Thyroid gland (tissue), 4 donors: ENCODE results near the gene TASP1. TPM values are rescaled to one million over a fixed set of nuclear protein-coding genes. Genes with fewer than 3 reads are reported as not detected.

Experiments
- DNase-seq, 2 donors: peaks; one replicate each; pipeline ENCODE4 v3.0.0-alpha.2; 2019
- H3K27ac ChIP-seq, 3 donors: fragments of 200-600 bp; sonication (generic); 1 replicate in 2 of 3; 2 replicates in 1 of 3; pipeline ENCODE4 v1.5.1; 2016 to 2019; ENCODE audit warnings: mild to moderate bottlenecking in 1 of 3, moderate library complexity in 1 of 3
- H3K27me3 ChIP-seq: fragments of 200-600 bp; sonication (generic); one replicate; pipeline ENCODE4 v1.5.1; 2019
- H3K36me3 ChIP-seq, 2 donors: fragments of 200-600 bp; sonication (generic); one replicate each; pipeline ENCODE4 v1.5.1; 2016 to 2019
- H3K4me1 ChIP-seq, 2 donors: fragments of 200-600 bp; sonication (generic); one replicate each; pipeline ENCODE4 v1.5.1; 2017 to 2019
- H3K4me3 ChIP-seq, 3 donors: fragments of 200-600 bp; sonication (generic); replicated peaks in 1 of 3; 1 replicate in 2 of 3; 2 replicates in 1 of 3; pipeline ENCODE4 v1.5.1; 2016; ENCODE audit warnings: mild to moderate bottlenecking in 1 of 3
- H3K9me3 ChIP-seq: fragments of 200-600 bp; sonication (generic); one replicate; pipeline ENCODE4 v1.5.1; 2017
- CTCF ChIP-seq, 6 experiments: fragments of 200-600 bp in 3 of 6; fragments of 450-650 bp in 3 of 6; sonication (generic) in 3 of 6; IDR thresholded peaks; one replicate each; pipeline ENCODE4 v1.5.1; 2016 to 2019; ENCODE audit warnings: antibody characterized with exemption in 6 of 6, mild to moderate bottlenecking in 2 of 6, inconsistent platforms in 1 of 6, moderate library complexity in 1 of 6
- POLR2A ChIP-seq, 2 donors: fragments of 450-650 bp; IDR thresholded peaks; one replicate each; pipeline ENCODE4 v1.6.1; 2017; ENCODE audit warnings: antibody characterized with exemption in 2 of 2, mild to moderate bottlenecking in 2 of 2, moderate library complexity in 1 of 2
- WGBS, 2 donors: methylation state at CpG; one replicate each; pipeline ENCODE4 v1.1.5; 2017; 5-methylcytosine and 5-hydroxymethylcytosine counted together
- intact Hi-C: fragments of 100-400 bp; cut with DNase I; formaldehyde crosslinking; loops from one replicate; pipeline ENCODE4 v1.15.1; 2023
- total RNA-seq, 4 donors: library from RNA; depleted of rRNA; stranded (reverse); fragments of >200 nt; gene quantifications; one replicate each; pipeline ENCODE4 v1.2.3, GENCODE V29; 2016

TASP1 gene
- total RNA-seq, 4 donors from 2014 or later: 16.4 to 31.2 (median 23.9) TPM

GRCh38 chr20:13517831-13518230, 120.9 kb downstream of the TASP1 start:
- Histone ChIP-seq H3K4me3 (no peak overlapping the region), H3K27me3 (no peaks in the 10 kb centered on the region), H3K9me3 (no peaks in the 10 kb centered on the region), H3K27ac (no peak overlapping the region), H3K4me1 (no peaks in the 10 kb centered on the region), H3K36me3 (no peaks in the 10 kb centered on the region)
- TF ChIP-seq CTCF (IDR thresholded peaks at IDR 0.05) (no peak), POLR2A (IDR thresholded peaks at IDR 0.05) (no peak)
- intact Hi-C loops: no loop called here
- DNase-seq: no peak

GRCh38 chr20:13515796-13516558, 122.8 kb downstream of the TASP1 start:
- TF ChIP-seq POLR2A (IDR thresholded peaks at IDR 0.05) (no peak), CTCF (IDR thresholded peaks at IDR 0.05) (no peak)
- H3K36me3 ChIP-seq: no peaks in the 10 kb centered on the region
- H3K9me3 ChIP-seq: no peaks in the 10 kb centered on the region
- H3K4me3 ChIP-seq: no peak overlapping the region
- intact Hi-C loops: no loop called here
- no peaks in the 10 kb centered on the region for H3K27me3 ChIP-seq
- DNase-seq: no peak
- 90% methylated on average over 5 of the region's 5 CpGs for WGBS, 2 donors
- no peaks in the 10 kb centered on the region for H3K4me1 ChIP-seq
- H3K27ac ChIP-seq: no peak overlapping the region

GRCh38 chr20:13515291-13515690, 123.4 kb downstream of the TASP1 start:
- no peak for TF ChIP-seq POLR2A (IDR thresholded peaks at IDR 0.05)
- no peak for TF ChIP-seq CTCF (IDR thresholded peaks at IDR 0.05)
- H3K36me3 ChIP-seq: no peaks in the 10 kb centered on the region
- H3K4me3 ChIP-seq: no peak overlapping the region
- no peak for DNase-seq
- 97 to 100% methylated on average over 1 of the region's 1 CpG for WGBS, 2 donors
- no peaks in the 10 kb centered on the region for H3K9me3 ChIP-seq
- H3K27me3 ChIP-seq: no peaks in the 10 kb centered on the region
- intact Hi-C loops: no loop called here
- H3K27ac ChIP-seq: no peak overlapping the region
- no peaks in the 10 kb centered on the region for H3K4me1 ChIP-seq

- Histone ChIP-seq H3K27ac (no peak overlapping the region), H3K27me3 (no peaks in the 10 kb centered on the region), H3K36me3 (no peaks in the 10 kb centered on the region), H3K4me1 (no peaks in the 10 kb centered on the region), H3K9me3 (no peaks in the 10 kb centered on the region), H3K4me3 (no peak overlapping the region)
- no peak for DNase-seq
- TF ChIP-seq POLR2A (IDR thresholded peaks at IDR 0.05): no peak
- no peak for TF ChIP-seq CTCF (IDR thresholded peaks at IDR 0.05)
- intact Hi-C loops: no loop called here
- 84 to 90% methylated on average over 6 of the region's 6 CpGs for WGBS, 2 donors
Observed at GRCh38 chr20:13510837-13511488, 127.8 kb downstream of the TASP1 start.

- WGBS, 2 donors: 66 to 67% methylated on average over 3 of the region's 3 CpGs
- intact Hi-C loops: no loop called here
- no peak overlapping the region for H3K4me3 ChIP-seq
- no peaks in the 10 kb centered on the region for H3K4me1 ChIP-seq
- H3K27me3 ChIP-seq: no peaks in the 10 kb centered on the region
- no peak for DNase-seq
- H3K9me3 ChIP-seq: no peaks in the 10 kb centered on the region
- H3K27ac ChIP-seq: no peak overlapping the region
- H3K36me3 ChIP-seq: no peaks in the 10 kb centered on the region
- no peak for TF ChIP-seq CTCF (IDR thresholded peaks at IDR 0.05)
- TF ChIP-seq POLR2A (IDR thresholded peaks at IDR 0.05): no peak
Observed at GRCh38 chr20:13507646-13508045, 131.1 kb downstream of the TASP1 start.
